Stomach smooth muscle (tissue), 2 donors: ENCODE results near the gene SLC25A39.

Experiments used
- H3K27ac ChIP-seq: one replicate; pipeline ENCODE4 v1.7.0; 2013; ENCODE audit warnings: mild to moderate bottlenecking, low read length, inconsistent platforms
- H3K27me3 ChIP-seq, 2 donors: one replicate each; pipeline ENCODE4 v1.7.0; 2013; ENCODE audit warnings: low read length in 2 of 2; ENCODE audit not compliant: insufficient read depth in 2 of 2, control insufficient read depth in 1 of 2
- H3K36me3 ChIP-seq, 2 donors: one replicate each; pipeline ENCODE4 v1.7.0; 2013; ENCODE audit warnings: low read length in 2 of 2; ENCODE audit not compliant: control insufficient read depth in 2 of 2, insufficient read depth in 2 of 2
- H3K4me1 ChIP-seq: one replicate; pipeline ENCODE4 v1.7.0; 2013; ENCODE audit warnings: low read length; ENCODE audit not compliant: control insufficient read depth, insufficient read depth
- H3K4me3 ChIP-seq, 2 donors: one replicate each; pipeline ENCODE4 v1.7.0; 2013; ENCODE audit warnings: low read length in 2 of 2
- H3K9ac ChIP-seq, 2 donors: one replicate each; pipeline ENCODE4 v1.7.0; 2013; ENCODE audit warnings: low read length in 2 of 2, mild to moderate bottlenecking in 1 of 2
- H3K9me3 ChIP-seq, 2 donors: one replicate each; pipeline ENCODE4 v1.7.0; 2013; ENCODE audit warnings: low read length in 2 of 2; ENCODE audit not compliant: control insufficient read depth in 2 of 2
- donor health status: healthy.
- donor health status: Pancreatic carcinoma.

Gene SLC25A39

DNA sequence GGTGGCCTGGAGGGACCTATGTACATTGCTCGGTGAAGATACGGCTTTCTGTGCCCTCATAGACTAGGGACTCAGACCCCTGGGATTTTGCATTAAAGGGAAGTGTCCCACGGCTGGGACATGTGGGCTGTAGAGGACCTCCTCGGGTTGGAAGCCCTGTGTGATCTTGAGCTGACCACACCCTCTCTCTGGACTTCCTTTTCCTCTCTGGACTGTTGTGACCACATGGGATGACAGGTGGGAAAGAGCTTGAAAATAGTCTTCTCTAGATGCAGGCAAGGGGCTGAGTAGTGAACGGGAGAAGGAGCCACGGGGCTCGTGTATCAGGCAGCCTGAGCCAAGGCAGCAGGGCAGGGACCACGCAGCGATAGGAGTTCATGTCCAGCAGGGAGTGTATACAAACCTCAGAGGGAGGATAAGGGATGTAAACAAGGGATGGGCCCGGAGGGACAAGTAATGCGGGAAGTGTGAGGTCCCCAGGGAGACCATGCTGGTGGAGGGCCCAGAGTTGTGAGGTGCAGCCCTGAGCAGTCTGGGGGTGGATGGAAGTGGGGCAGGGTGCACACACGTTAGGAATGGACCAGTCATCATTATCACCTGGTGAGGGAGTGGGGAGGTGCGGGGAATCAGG, 52.2 kb downstream of the SLC25A39 start:
- Histone ChIP-seq H3K4me1 (no peaks in the 10 kb centered on the region), H3K36me3 (no peaks in the 10 kb centered on the region), H3K4me3 (no peak overlapping the region), H3K9me3 (no peaks in the 10 kb centered on the region), H3K9ac (no peak overlapping the region), H3K27ac (no peak overlapping the region), H3K27me3 (peaks cover 9 to 12% of the 10 kb centered on the region in 2 donors)
